HG03025 (cell line): ENCODE results near the gene TMEM178A.

Experiments
- ATAC-seq: cut with Tn5 transposase; IDR thresholded peaks from one replicate; pipeline ENCODE4 v1.9.1; 2021; ENCODE audit warnings: mild to moderate bottlenecking, moderate library complexity; ENCODE audit not compliant: unreplicated experiment, low FRiP score

Gene TMEM178A

GRCh38 chr2:39673018-39673417 is 7.3 kb downstream of the TMEM178A start:
- ATAC-seq, result no peak

GRCh38 chr2:39676342-39676741 is 10.6 kb downstream of the TMEM178A start:
- ATAC-seq, result no peak

- no peak for ATAC-seq
These were observed 12.5 kb downstream of the TMEM178A start for GRCh38 chr2:39678170-39678569.

- ATAC-seq, result no peak
These were observed 14.1 kb downstream of the TMEM178A start for GRCh38 chr2:39679805-39680204.

- no peak for ATAC-seq
These were observed 16.5 kb downstream of the TMEM178A start for GRCh38 chr2:39682066-39682692.

- no peak for ATAC-seq
These were observed 17.4 kb downstream of the TMEM178A start for GRCh38 chr2:39683022-39683699.

GRCh38 chr2:39684464-39684863 is 18.7 kb downstream of the TMEM178A start:
- ATAC-seq, result no peak

- ATAC-seq, result no peak
These were observed 19.4 kb downstream of the TMEM178A start for GRCh38 chr2:39685126-39685525.

GRCh38 chr2:39686456-39686855 is 20.7 kb downstream of the TMEM178A start:
- ATAC-seq, result no peak

GRCh38 chr2:39688181-39688580 is 22.5 kb downstream of the TMEM178A start:
- ATAC-seq, result no peak

GRCh38 chr2:39689272-39689841 is 23.6 kb downstream of the TMEM178A start:
- ATAC-seq, result no peak

- no peak for ATAC-seq
These were observed 24.2 kb downstream of the TMEM178A start for GRCh38 chr2:39689876-39690275.

GRCh38 chr2:39693245-39693644 is 27.5 kb downstream of the TMEM178A start:
- ATAC-seq, result no peak

- ATAC-seq, result no peak
These were observed 30.4 kb downstream of the TMEM178A start for GRCh38 chr2:39696101-39696553.

GRCh38 chr2:39696838-39697237 is 31.1 kb downstream of the TMEM178A start:
- no peak for ATAC-seq

- ATAC-seq, result no peak
These were observed 31.7 kb downstream of the TMEM178A start for GRCh38 chr2:39697454-39697853.

GRCh38 chr2:39701137-39701536 is 35.4 kb downstream of the TMEM178A start:
- ATAC-seq, result no peak

- ATAC-seq, result no peak
These were observed 37.6 kb downstream of the TMEM178A start for GRCh38 chr2:39703181-39703872.

GRCh38 chr2:39704540-39704939 is 38.8 kb downstream of the TMEM178A start:
- ATAC-seq, result no peak

- no peak for ATAC-seq
These were observed 39.9 kb downstream of the TMEM178A start for GRCh38 chr2:39705638-39706037.

- no peak for ATAC-seq
These were observed 40.6 kb downstream of the TMEM178A start for GRCh38 chr2:39706312-39706711.
